HL-60 (cell line): ENCODE results near the gene BSN.

Experiments used
- CTCF ChIP-seq: IDR thresholded peaks from one replicate; pipeline ENCODE4 v1.5.1; 2011; ENCODE audit warnings: low read length, control low read depth, inconsistent platforms; ENCODE audit not compliant: insufficient read depth
- POLR2AphosphoS5 ChIP-seq: IDR thresholded peaks from 2 replicates; pipeline ENCODE4 v1.6.1; 2012; ENCODE audit warnings: low read depth
- REST ChIP-seq: IDR thresholded peaks from 2 replicates; pipeline ENCODE4 v1.6.1; 2012; ENCODE audit warnings: low read depth; ENCODE audit not compliant: insufficient replicate concordance
- SPI1 ChIP-seq: IDR thresholded peaks from 2 replicates; pipeline ENCODE4 v1.6.1; 2012; ENCODE audit warnings: low read depth, mild to moderate bottlenecking, borderline replicate concordance

GRCh38 chr3:49634736-49635135 lies 80.5 kb downstream of the BSN start:
- TF ChIP-seq CTCF = no peak
- no peak for TF ChIP-seq POLR2AphosphoS5
- no peak for TF ChIP-seq SPI1
- no peak for TF ChIP-seq REST
